Stimulated activated CD8-positive, alpha-beta memory T cell treated with anti-CD3 and anti-CD28 coated beads, Interleukin-15, amount 100 ng/mL, for 4 hours (primary cell): Measurements from ENCODE around the gene ATG16L2.
"Not testable (repeated sequence)": the region's sequence is repeated elsewhere in the genome, so short reads cannot be mapped to it uniquely, and the experiment has no call there.

Source experiments
- DNase-seq, 2 donors: peaks; one replicate each; pipeline ENCODE4 v3.0.0-alpha.2; 2020; ENCODE audit warnings: low read depth in 2 of 2

ATG16L2 gene

GRCh38 chr11:72779495-72780128 is 34.6 kb upstream of the ATG16L2 start:
- DNase-seq, result no peak

GRCh38 chr11:72780296-72781062 is 33.7 kb upstream of the ATG16L2 start:
- no peak for DNase-seq

GRCh38 chr11:72781063-72781312 is 33.2 kb upstream of the ATG16L2 start:
- DNase-seq, result no peak

DNA sequence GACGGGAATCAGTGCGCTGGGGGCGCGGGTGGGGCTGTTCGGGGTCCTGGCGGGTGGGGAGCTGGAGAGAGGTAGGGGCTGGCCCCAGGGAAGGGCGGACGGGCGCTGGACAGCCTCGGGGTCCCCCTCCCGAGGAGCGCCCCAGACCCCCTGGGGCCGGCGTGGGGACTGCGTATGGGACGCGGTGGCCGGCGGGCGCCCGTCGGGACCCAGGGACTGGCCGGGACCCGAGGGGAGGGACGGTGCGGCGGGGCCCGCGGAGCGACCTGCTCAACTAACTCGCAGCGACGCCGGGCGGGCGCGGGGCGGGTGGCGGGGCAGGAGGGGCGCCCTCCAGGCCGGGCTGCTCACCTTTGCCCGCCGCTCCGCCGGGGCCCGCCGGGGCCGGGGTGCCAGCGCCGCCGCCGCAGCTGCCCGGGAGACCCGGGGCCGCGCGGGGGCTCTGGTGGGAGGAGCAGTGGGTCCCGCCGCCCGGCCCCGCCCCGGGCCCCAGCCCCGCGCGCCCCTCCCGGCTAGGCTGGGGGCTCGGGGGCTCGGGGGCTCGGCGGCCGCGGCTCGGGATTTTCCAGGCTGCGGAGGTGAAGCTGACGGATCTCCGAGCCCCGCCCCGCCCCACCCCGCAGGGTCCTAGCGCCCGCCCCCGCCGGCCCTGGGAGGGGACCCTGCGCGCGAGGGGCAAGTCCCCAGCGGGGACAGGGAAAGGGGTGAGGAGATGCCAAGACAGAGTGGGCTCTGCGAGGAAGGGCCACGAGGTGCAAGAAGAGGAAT is 32.7 kb upstream of the ATG16L2 start:
- peak; percentile 28 to 37 for DNase-seq

DNA sequence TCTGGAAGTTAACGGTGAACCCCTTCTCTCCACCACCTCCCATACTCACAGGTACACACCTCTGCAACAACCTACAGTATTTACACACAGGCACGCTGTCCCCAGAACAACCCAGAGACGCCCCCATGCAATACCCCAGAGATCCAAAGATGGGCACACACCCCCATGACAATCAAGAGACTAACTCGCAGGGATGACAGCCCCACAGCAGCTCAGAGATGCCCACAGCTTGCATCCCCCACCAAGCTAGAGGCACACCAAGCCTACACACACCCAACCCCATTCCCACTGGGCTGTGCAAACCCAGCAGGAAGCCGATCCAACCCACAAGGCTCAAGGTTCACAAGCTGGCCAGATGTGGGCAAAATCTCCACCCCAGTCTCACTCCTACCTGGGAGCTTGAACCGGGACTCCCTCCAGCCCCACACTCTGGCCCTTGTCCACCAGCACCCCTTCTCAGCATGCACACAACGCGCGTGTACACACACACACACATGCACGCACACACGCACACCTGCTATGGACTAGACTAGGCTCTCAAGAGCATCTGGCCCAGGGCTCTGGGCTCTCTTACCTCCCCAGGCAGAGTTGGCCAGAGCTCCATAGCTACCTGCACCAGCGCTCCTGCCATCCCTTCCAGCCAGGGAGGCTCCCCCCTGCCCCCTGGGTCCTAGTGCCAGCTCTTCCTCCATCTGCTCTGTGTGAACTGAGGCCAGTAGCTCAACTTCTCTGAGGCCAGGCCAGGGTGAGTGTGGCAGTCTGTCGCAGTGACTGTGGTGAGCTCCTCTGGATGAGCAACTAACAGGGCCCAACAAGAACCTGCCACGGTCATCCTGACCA is 31.9 kb upstream of the ATG16L2 start:
- DNase-seq, result no peak

DNA sequence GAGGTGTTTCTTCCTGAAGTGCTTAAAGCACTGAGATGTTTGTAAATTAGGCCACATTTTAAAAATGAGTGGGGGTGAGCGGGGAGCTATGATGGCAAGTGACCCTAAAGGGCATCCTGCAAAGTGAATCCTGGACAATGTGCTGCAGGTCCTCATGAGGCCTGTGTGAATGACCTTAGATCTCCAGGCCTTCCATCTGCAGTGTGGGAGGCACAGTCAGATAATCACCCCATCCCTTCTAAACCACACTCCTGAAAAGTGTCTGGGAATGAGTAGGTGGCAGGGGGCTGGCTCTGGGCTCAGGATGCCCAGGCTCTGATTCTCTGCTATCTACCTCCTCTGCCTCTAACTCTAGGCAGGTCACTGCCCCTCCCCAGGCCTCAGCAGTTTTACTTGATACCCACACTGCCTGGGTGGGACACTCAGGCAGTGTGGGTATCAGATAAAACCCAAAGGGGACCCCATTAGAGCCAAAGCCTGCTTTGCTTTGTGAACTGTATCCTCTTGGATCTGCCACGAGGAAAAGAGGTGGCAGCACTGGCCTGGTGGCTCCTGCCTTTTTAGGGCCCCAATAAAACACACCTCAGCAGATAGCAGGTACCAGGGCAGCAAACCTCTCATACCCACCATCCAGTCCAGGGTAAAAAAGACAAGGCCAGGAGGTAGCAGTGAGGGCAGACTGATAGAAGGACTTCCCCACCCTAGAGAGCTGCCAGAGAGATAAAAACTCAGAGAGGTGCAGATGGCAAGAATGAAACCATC is 30.9 kb upstream of the ATG16L2 start:
- DNase-seq, result no peak

DNA sequence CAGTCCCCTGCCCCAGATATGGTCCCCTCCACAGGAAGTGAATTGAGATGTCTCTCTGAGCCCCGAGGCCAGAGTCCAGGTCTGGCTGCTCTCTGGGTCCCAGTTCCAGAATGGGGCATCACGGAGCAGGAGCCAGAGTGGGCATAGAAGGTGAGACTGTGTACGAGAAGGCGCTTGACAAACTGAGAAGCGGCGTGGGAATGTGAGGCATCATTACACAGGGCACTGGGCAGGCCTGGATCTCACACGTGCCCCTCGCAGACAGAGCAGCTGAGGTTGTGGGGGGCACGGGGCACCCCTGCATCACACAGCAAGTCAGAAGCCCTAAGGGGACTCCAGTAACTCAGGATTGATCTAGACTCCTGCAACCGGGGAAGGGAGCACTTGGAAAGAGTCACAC is 29.5 kb upstream of the ATG16L2 start:
- DNase-seq, result no peak

DNA sequence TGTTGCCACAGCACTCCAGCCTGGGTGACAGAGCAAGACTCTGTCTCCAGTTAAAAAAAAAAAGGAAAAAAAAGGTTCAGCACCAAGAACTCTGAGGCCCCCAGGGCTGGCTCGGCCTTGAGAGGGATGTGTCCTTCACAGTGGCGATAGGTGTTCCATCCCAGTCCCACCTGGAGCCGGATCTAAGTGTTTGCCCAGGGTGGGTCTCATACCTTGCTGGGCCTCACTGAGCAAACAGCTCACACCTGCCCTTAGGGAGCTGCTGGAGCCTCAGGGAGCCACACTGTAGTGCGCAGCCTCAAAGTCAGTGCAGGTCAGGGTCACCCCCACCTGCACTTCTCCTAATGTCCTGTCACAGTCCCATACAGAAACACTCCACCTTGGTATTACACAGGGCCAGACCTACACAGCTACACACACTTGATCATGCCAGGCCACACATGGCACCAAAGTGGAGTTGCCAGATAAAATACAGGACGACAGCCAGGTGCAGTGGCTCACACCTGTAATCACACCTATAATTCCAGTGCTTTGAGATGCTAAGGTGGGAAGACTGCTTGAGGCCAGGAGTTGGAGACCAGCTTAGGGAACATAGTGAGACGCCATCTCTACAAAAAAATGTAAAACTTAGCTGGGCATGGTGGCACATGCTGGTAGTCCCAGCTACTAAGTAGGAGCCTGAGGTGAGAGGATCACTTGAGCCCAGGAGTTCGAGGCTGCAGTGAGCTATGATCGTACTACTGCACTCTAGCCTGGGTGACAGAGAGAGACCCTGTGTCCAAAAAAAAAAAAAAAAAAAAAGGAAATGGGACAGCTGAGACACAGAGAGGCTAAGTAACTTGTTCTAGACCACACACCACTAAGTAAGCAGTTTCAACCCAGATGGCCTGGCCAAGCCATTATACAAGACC is 27.7 kb upstream of the ATG16L2 start:
- no peak for DNase-seq

- DNase-seq, result no peak
These were observed 26.8 kb upstream of the ATG16L2 start for GRCh38 chr11:72787216-72788104.

DNA sequence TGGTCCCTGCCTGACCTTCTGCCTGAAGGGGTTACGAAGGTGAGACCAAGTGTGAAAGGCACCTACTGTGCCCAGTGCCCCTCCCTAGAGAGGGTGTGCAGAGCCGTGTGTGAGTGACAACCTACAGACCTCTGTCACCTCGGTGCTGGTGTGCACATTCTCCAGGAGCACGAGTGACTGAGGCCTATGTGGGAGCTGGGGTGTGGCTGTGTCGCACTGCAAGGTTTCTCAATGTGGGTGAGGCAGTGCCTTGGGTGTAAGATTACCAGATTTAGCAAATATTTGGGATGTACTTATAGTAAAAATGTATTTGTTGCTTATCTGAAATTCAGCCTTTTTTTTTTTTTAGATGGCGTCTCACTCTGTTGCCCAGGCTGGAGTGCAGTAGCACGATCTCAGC is 26.0 kb upstream of the ATG16L2 start:
- DNase-seq, result no peak

- DNase-seq, result no peak
These were observed 24.6 kb upstream of the ATG16L2 start for GRCh38 chr11:72789493-72790131.

DNA sequence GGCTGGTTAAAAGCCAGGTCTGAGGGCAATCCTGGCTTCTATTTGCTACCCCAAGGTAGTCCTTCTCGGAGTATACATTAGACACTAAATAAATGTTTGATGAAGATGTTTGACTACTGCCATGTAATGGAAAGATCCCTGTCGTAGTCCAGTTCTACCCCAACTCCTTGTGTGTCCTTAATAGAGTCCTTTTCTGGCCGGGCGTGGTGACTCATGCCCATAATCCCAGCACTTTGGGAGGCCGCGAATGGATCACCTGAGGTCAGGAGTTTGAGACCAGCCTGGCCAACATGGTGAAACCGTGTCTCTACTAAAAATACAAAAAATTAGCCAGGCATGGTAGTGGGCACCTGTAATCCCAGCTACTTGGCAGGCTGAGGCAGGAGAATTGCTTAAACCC is 23.0 kb upstream of the ATG16L2 start:
- not testable (repeated sequence) for DNase-seq

DNA sequence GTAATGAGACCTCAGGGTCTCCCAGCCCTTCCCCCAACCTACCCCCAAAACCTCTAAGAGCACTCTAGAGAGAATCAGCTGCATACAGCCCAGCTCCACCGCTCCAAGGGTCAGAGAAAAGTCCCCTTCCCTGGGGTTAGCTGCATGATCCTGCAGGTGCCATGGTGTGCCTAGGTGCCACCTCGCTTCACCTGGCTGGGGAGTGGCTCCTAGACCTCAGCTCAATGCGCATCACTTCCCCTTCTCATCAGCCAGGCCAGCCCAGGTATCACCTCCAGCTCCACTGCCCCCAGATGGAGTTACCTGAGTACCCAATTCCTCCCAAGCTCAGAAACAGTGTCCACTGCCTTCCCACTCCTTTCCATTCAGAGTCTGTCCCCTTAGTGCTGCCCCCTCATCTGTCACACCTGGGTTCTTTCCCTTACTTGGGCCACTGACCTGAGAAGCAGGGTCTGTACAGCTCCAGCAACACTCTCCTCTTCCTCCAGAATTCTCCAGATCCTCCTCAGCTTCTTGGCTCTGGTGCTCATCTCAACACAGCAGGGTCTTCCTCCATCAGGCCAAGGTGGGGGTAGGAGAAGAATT is 21.7 kb upstream of the ATG16L2 start:
- DNase-seq, result no peak

DNA sequence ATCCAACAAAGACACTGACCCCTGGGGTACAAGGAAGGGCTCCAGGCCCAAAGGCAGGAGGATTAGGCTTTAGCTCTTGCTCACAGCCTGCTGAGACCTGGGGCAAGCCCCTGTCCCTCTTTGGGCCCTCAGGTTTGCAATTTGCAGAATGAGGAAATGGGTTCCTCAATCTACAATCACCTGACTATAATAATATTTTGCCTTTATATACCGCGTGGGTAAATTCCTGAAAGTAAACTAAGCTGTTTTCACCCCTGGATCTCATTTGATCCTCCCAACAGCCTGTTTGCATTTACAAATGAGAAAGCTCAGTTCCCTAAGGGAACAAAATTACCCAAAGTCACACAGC is 21.2 kb upstream of the ATG16L2 start:
- no peak for DNase-seq

GRCh38 chr11:72793425-72794367 is 20.5 kb upstream of the ATG16L2 start, which contains the start of gene STARD10:
TSS of gene STARD10 (minus strand) at chr11:72794047. CDS start at chr11:72781181, 12,866 bp downstream.
- DNase-seq, result peak; percentile 86 to 91

- no peak for DNase-seq
These were observed 15.8 kb upstream of the ATG16L2 start for GRCh38 chr11:72798361-72798760.

- DNase-seq, result no peak
These were observed 14.8 kb upstream of the ATG16L2 start for GRCh38 chr11:72799441-72799840.
